MM.1S (cell line): ENCODE results near the gene LDHAL6B.

Experiments used
- EZH2phosphoT487 ChIP-seq: fragments of 300-600 bp; sonication (generic); IDR thresholded peaks from 2 replicates; pipeline ENCODE4 v1.6.1; 2018; ENCODE audit warnings: antibody characterized with exemption, low read length
- TF ChIP-seq, protein P1 (sequence below): fragments of 300-600 bp; sonication (generic); IDR thresholded peaks from 2 replicates; pipeline ENCODE4 v1.5.1; 2016; ENCODE audit warnings: antibody characterized with exemption, low read length, mixed read lengths

- TF ChIP-seq EZH2phosphoT487, result no peak
- TF ChIP-seq, protein P1, sequence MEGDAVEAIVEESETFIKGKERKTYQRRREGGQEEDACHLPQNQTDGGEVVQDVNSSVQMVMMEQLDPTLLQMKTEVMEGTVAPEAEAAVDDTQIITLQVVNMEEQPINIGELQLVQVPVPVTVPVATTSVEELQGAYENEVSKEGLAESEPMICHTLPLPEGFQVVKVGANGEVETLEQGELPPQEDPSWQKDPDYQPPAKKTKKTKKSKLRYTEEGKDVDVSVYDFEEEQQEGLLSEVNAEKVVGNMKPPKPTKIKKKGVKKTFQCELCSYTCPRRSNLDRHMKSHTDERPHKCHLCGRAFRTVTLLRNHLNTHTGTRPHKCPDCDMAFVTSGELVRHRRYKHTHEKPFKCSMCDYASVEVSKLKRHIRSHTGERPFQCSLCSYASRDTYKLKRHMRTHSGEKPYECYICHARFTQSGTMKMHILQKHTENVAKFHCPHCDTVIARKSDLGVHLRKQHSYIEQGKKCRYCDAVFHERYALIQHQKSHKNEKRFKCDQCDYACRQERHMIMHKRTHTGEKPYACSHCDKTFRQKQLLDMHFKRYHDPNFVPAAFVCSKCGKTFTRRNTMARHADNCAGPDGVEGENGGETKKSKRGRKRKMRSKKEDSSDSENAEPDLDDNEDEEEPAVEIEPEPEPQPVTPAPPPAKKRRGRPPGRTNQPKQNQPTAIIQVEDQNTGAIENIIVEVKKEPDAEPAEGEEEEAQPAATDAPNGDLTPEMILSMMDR, result no peak
Measured at GRCh38 chr15:59176653-59177316, 29.9 kb upstream of the LDHAL6B start.
